H1 (cell line): ENCODE measurements around the gene KCNE3. TPM values are rescaled to one million over a fixed set of nuclear protein-coding genes. Genes with fewer than 3 reads are reported as not detected.

ENCODE experiments used
- CTCF ChIA-PET: fragments of 300-600 bp; sonication (Branson Sonifier 250); formaldehyde crosslinking; loops from one replicate; lab custom pipeline; 2021; ENCODE audit not compliant: partially characterized antibody; lab: Charles Lee
- POLR2A ChIA-PET: fragments of 300-600 bp; sonication (Branson Sonifier 250); formaldehyde crosslinking; loops from one replicate; lab custom pipeline; 2021; ENCODE audit warnings: inconsistent platforms; ENCODE audit not compliant: partially characterized antibody; lab: Charles Lee
- DNase-seq, 2 experiments: peaks; one replicate each; pipeline versions ENCODE4 v3.0.0 to v3.0.0-alpha.2; 2010 to 2022; ENCODE audit warnings: low spot score in 2 of 2, low read depth in 1 of 2, mixed read lengths in 1 of 2
- FAIRE-seq: peaks from 2 replicates; lab custom pipeline; 2011; peaks lifted over from hg19 to GRCh38; lab: Jason Lieb, UNC
- H2AFZ ChIP-seq: 2 replicates; pipeline ENCODE4 v1.8.1; 2012; ENCODE audit warnings: low read length, inconsistent platforms
- H2AK5ac ChIP-seq: 2 replicates; pipeline ENCODE4 v1.6.1; 2013; ENCODE audit warnings: low read depth, low read length
- H2BK120ac ChIP-seq: replicated peaks from 2 replicates; pipeline ENCODE3; 2013; ENCODE audit warnings: low read depth, low read length, inconsistent platforms
- H2BK12ac ChIP-seq: 2 replicates; pipeline ENCODE4 v1.6.1; 2013; ENCODE audit warnings: low read depth, low read length
- H2BK15ac ChIP-seq: 2 replicates; pipeline ENCODE4 v1.6.1; 2013; ENCODE audit warnings: low read length
- H2BK20ac ChIP-seq: 2 replicates; pipeline ENCODE4 v1.6.1; 2013; ENCODE audit warnings: low read length
- H2BK5ac ChIP-seq: 2 replicates; pipeline ENCODE4 v1.6.1; 2013; ENCODE audit warnings: low read depth, low read length
- H3K14ac ChIP-seq: 2 replicates; pipeline ENCODE4 v1.6.1; 2013; ENCODE audit warnings: inconsistent platforms; ENCODE audit not compliant: insufficient read length
- H3K18ac ChIP-seq: 2 replicates; pipeline ENCODE4 v1.6.1; 2013; ENCODE audit warnings: low read length; ENCODE audit errors: extremely low read depth
- H3K23ac ChIP-seq: 2 replicates; pipeline ENCODE4 v1.6.1; 2013; ENCODE audit warnings: inconsistent platforms; ENCODE audit not compliant: insufficient read length
- H3K23me2 ChIP-seq: 2 replicates; pipeline ENCODE4 v1.6.1; 2013; ENCODE audit warnings: low read depth, low read length
- H3K27ac ChIP-seq: 2 replicates; pipeline ENCODE4 v1.6.1; 2011; ENCODE audit warnings: low read depth, low read length, inconsistent platforms
- H3K27me3 ChIP-seq, 4 experiments: replicated peaks in 1 of 4; 1 replicate in 1 of 4; 2 replicates in 3 of 4; pipeline versions ENCODE4 v1.6.1 to v1.8.1; 2011 to 2013; ENCODE audit warnings: low read length in 3 of 4, mild to moderate bottlenecking in 3 of 4, inconsistent platforms in 2 of 4, mixed read lengths in 2 of 4, moderate library complexity in 1 of 4; ENCODE audit not compliant: control insufficient read depth in 3 of 4, insufficient read depth in 3 of 4; ENCODE audit errors: extremely low read depth in 1 of 4
- H3K36me3 ChIP-seq, 4 experiments: 2 replicates each; pipeline versions ENCODE4 v1.6.1 to v1.8.1; 2011 to 2013; ENCODE audit warnings: mild to moderate bottlenecking in 4 of 4, low read length in 3 of 4, moderate library complexity in 2 of 4, control low read depth in 1 of 4, inconsistent platforms in 1 of 4; ENCODE audit not compliant: insufficient read depth in 4 of 4, control insufficient read depth in 2 of 4
- H3K4ac ChIP-seq: replicated peaks from 2 replicates; pipeline ENCODE3; 2013; ENCODE audit warnings: low read length, low read depth, mixed read lengths, inconsistent platforms; ENCODE audit not compliant: insufficient read length
- H3K4me1 ChIP-seq, 4 experiments: replicated peaks in 1 of 4; 1 replicate in 1 of 4; 2 replicates in 3 of 4; pipeline versions ENCODE4 v1.6.1 to v1.8.1; 2011 to 2013; ENCODE audit warnings: low read length in 3 of 4, inconsistent platforms in 2 of 4, mixed read lengths in 1 of 4; ENCODE audit not compliant: insufficient read depth in 4 of 4, control insufficient read depth in 3 of 4
- H3K4me2 ChIP-seq, 2 experiments: 2 replicates each; pipeline versions ENCODE4 v1.6.1 to v1.8.1; 2011 to 2013; ENCODE audit warnings: low read depth in 2 of 2, low read length in 2 of 2, control low read depth in 1 of 2, inconsistent platforms in 1 of 2, mild to moderate bottlenecking in 1 of 2; ENCODE audit not compliant: insufficient read depth in 1 of 2
- H3K4me3 ChIP-seq, 4 experiments: fragments of 200-600, 300-600 bp in 1 of 4; sonication (generic), shearing (Covaris generic), sonication (Bioruptor Twin) in 1 of 4; 2 replicates each; pipeline versions ENCODE4 v1.5.1 to v1.8.1; 2011 to 2016; ENCODE audit warnings: low read length in 4 of 4, low read depth in 3 of 4, control low read depth in 2 of 4, inconsistent platforms in 2 of 4, mild to moderate bottlenecking in 2 of 4, mixed read lengths in 1 of 4, moderate library complexity in 1 of 4; ENCODE audit not compliant: insufficient read depth in 2 of 4; ENCODE audit errors: extremely low read depth in 1 of 4
- H3K56ac ChIP-seq: replicated peaks from 2 replicates; pipeline ENCODE3; 2013; ENCODE audit warnings: low read depth, mild to moderate bottlenecking, mixed read lengths, low read length, inconsistent platforms; ENCODE audit not compliant: insufficient read length
- H3K79me1 ChIP-seq: 2 replicates; pipeline ENCODE4 v1.6.1; 2013; ENCODE audit warnings: low read depth, low read length, control low read depth
- H3K79me2 ChIP-seq, 2 experiments: 2 replicates each; pipeline versions ENCODE4 v1.6.1 to v1.8.1; 2012 to 2013; ENCODE audit warnings: low read length in 2 of 2, mild to moderate bottlenecking in 2 of 2, inconsistent platforms in 1 of 2; ENCODE audit not compliant: insufficient read depth in 2 of 2, control insufficient read depth in 1 of 2
- H3K9ac ChIP-seq, 4 experiments: replicated peaks in 1 of 4; 1 replicate in 1 of 4; 2 replicates in 3 of 4; pipeline versions ENCODE4 v1.6.1 to v1.8.1; 2011 to 2013; ENCODE audit warnings: low read depth in 3 of 4, low read length in 3 of 4, control low read depth in 2 of 4, mild to moderate bottlenecking in 2 of 4, moderate library complexity in 2 of 4, inconsistent platforms in 1 of 4; ENCODE audit errors: extremely low read depth in 1 of 4
- H3K9me3 ChIP-seq, 2 experiments: 2 replicates each; pipeline versions ENCODE4 v1.6.1 to v1.8.1; 2012 to 2013; ENCODE audit warnings: mild to moderate bottlenecking in 2 of 2, moderate library complexity in 2 of 2, control low read depth in 1 of 2, inconsistent platforms in 1 of 2, low read depth in 1 of 2, low read length in 1 of 2, mixed read lengths in 1 of 2; ENCODE audit not compliant: insufficient read depth in 2 of 2
- H4K20me1 ChIP-seq, 2 experiments: replicated peaks in 1 of 2; 2 replicates each; pipeline versions ENCODE3 to v1.8.1; 2011 to 2013; ENCODE audit warnings: inconsistent platforms in 2 of 2, low read length in 2 of 2, mild to moderate bottlenecking in 1 of 2; ENCODE audit not compliant: insufficient read depth in 2 of 2, control insufficient read depth in 1 of 2
- H4K5ac ChIP-seq: 2 replicates; pipeline ENCODE4 v1.6.1; 2013; ENCODE audit warnings: low read length, low read depth, mixed read lengths, inconsistent platforms; ENCODE audit not compliant: insufficient read length
- H4K8ac ChIP-seq: 2 replicates; pipeline ENCODE4 v1.8.0; 2013; ENCODE audit warnings: mild to moderate bottlenecking, moderate library complexity, low read length, inconsistent platforms; ENCODE audit not compliant: insufficient read depth; ENCODE audit errors: extremely low read depth
- H4K91ac ChIP-seq: replicated peaks from 2 replicates; pipeline ENCODE3; 2013; ENCODE audit warnings: low read length, mixed read lengths, inconsistent platforms; ENCODE audit not compliant: insufficient read length
- ASH2L ChIP-seq: fragments of 200-600, 300-600 bp; sonication (generic); IDR thresholded peaks from one replicate; pipeline ENCODE4 v1.7.1; 2017; ENCODE audit warnings: low read length
- ATF3 ChIP-seq: IDR thresholded peaks from 2 replicates; pipeline ENCODE4 v1.6.1; 2011; ENCODE audit warnings: low read depth, mild to moderate bottlenecking, low read length; ENCODE audit not compliant: insufficient read depth
- EGR1 ChIP-seq: IDR thresholded peaks from 2 replicates; pipeline ENCODE4 v1.6.1; 2011; ENCODE audit warnings: low read depth, low read length, borderline replicate concordance
- EZH2 ChIP-seq: fragments of 200-600 bp; sonication (generic); IDR thresholded peaks from 2 replicates; pipeline ENCODE4 v1.7.1; 2012; ENCODE audit warnings: low read depth, mild to moderate bottlenecking, moderate library complexity, low read length, inconsistent platforms; ENCODE audit not compliant: severe bottlenecking
- KDM1A ChIP-seq: fragments of 200-600, 300-600 bp; sonication (generic); IDR thresholded peaks from 2 replicates; pipeline ENCODE4 v1.7.1; 2016; ENCODE audit warnings: mild to moderate bottlenecking, low read length, borderline replicate concordance
- MAFK ChIP-seq: IDR thresholded peaks from 2 replicates; pipeline ENCODE4 v1.6.1; 2012; ENCODE audit warnings: low read depth, mild to moderate bottlenecking, improper control_type of control experiment, low read length
- NRF1 ChIP-seq: IDR thresholded peaks from 2 replicates; pipeline ENCODE4 v1.6.1; 2011; ENCODE audit warnings: mild to moderate bottlenecking, low read depth, low read length, improper control_type of control experiment
- POLR2A ChIP-seq, 2 experiments: IDR thresholded peaks; 1 replicate in 1 of 2; 2 replicates in 1 of 2; pipeline ENCODE4 v1.6.1; 2011; ENCODE audit warnings: low read depth in 2 of 2, low read length in 2 of 2, mild to moderate bottlenecking in 2 of 2; ENCODE audit errors: control extremely low read depth in 1 of 2
- RBBP5 ChIP-seq: IDR thresholded peaks from 2 replicates; pipeline ENCODE4 v1.7.1; 2012; ENCODE audit warnings: low read depth, mild to moderate bottlenecking, inconsistent platforms, low read length, moderate library complexity, borderline replicate concordance
- SIN3A ChIP-seq, 2 experiments: IDR thresholded peaks in 1 of 2; conservative IDR thresholded peaks in 1 of 2; 2 replicates each; pipeline ENCODE4 v1.6.1; 2011 to 2012; ENCODE audit warnings: low read length in 2 of 2, improper control_type of control experiment in 1 of 2, low read depth in 1 of 2, mild to moderate bottlenecking in 1 of 2
- SIRT6 ChIP-seq: IDR thresholded peaks from one replicate; pipeline ENCODE4 v1.7.1; 2012; ENCODE audit warnings: low read length, inconsistent platforms
- SRF ChIP-seq: IDR thresholded peaks from 2 replicates; pipeline ENCODE4 v1.6.1; 2011; ENCODE audit warnings: mild to moderate bottlenecking, low read depth, low read length, moderate library complexity
- TEAD4 ChIP-seq: IDR thresholded peaks from 2 replicates; pipeline ENCODE4 v1.6.1; 2012; ENCODE audit warnings: low read depth, low read length, inconsistent platforms, mixed read lengths
- WGBS, 2 experiments: shearing (Covaris generic) in 1 of 2; methylation state at CpG; one replicate each; pipeline versions ENCODE4 v1.1.6 to v1.1.7; 2013 to 2015; ENCODE audit warnings: low lambda C conversion rate in 2 of 2, mixed read lengths in 2 of 2, inconsistent platforms in 1 of 2, low coverage in 1 of 2, missing lambda C conversion rate in 1 of 2; ENCODE audit not compliant: insufficient replicate concordance in 2 of 2, insufficient coverage in 1 of 2, insufficient read length in 1 of 2; ENCODE audit errors: extremely low coverage in 1 of 2, missing lambda C conversion rate in 1 of 2; 5-methylcytosine and 5-hydroxymethylcytosine counted together
- polyA plus RNA-seq, 7 experiments: library from polyadenylated mRNA; depleted of rRNA in 3 of 7; stranded (reverse) in 5 of 7; unstranded in 2 of 7; fragments of >200 nt in 5 of 7; fragments of 200-250 nt in 2 of 7; gene quantifications; 1 replicate in 5 of 7; 2 replicates in 1 of 7; 4 replicates in 1 of 7; pipeline versions ENCODE4 v1.2.1 to v1.2.3, GENCODE V29; 2011 to 2013; ENCODE audit warnings: missing spikeins in 2 of 7, mixed read lengths in 2 of 7
- total RNA-seq: library from RNA; stranded (reverse); fragmentation: NEBNext Ultra II Directional; extraction: Animal tissue kit (Norgen Biotek cat#: 25700); gene quantifications from 2 replicates; pipeline ENCODE4 v1.2.1, GENCODE V29; 2021
- TF ChIP-seq, protein P1 (sequence below): IDR thresholded peaks from 2 replicates; pipeline ENCODE4 v1.6.1; 2011; ENCODE audit warnings: low read length, improper control_type of control experiment

Gene KCNE3
- total and polyA plus RNA-seq, 2 of the 8 experiments (the other 6 are each of a cell fraction or from before 2014, with no cell fraction given), result 1.9 to 3.5 TPM

DNA sequence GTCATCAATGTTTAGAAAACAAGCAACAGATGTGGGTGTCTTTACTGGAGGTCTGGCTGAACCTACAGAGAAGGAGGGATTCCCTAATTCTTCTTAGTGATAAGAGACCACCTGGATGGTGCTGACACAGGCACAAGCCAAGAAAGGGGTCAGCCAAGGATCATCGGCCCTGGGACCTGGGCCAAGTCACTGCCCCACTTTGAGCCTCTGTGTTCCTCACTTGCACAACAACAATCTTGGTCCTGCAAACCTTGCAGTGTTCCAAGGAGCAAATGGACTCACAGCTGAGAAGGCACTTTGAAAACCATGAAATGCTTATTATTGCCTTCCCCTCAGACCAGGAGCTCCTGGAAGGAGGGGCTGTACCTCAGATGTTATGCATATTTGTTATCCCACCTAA is 7.0 kb upstream of the KCNE3 start:
- Histone ChIP-seq H3K9ac (no peak overlapping the region), H2AFZ (no peak overlapping the region), H2AK5ac (no peak overlapping the region), H3K23ac (no peak overlapping the region), H2BK12ac (no peak overlapping the region), H2BK5ac (no peak overlapping the region), H3K4me1 (no peaks in the 10 kb centered on the region), H4K8ac (no peak overlapping the region), H4K5ac (no peak overlapping the region), H3K36me3 (no peaks in the 10 kb centered on the region), H3K4me2 (no peak overlapping the region), H3K79me2 (no peaks in the 10 kb centered on the region), H3K9me3 (no peaks in the 10 kb centered on the region), H4K20me1 (no peaks in the 10 kb centered on the region), H4K91ac (no peak overlapping the region), H3K79me1 (no peaks in the 10 kb centered on the region), H3K14ac (no peak overlapping the region), H2BK120ac (no peak overlapping the region), H3K4me3 (no peak overlapping the region), H3K23me2 (no peaks in the 10 kb centered on the region), H3K56ac (no peak overlapping the region), H3K18ac (no peak overlapping the region), H2BK15ac (no peak overlapping the region), H3K4ac (no peak overlapping the region), H2BK20ac (no peak overlapping the region), H3K27me3 (no peaks in the 10 kb centered on the region), H3K27ac (no peak overlapping the region)
- FAIRE-seq, result no peak
- ChIA-PET POLR2A (no interaction called here), CTCF (interaction anchor here (0.6 to 1.1 kb wide), 5 partner anchors 22 to 253 kb away, joined by 3 to 4 read pairs (median 3); no protein-coding TSS in a partner anchor)
- TF ChIP-seq, protein P1, sequence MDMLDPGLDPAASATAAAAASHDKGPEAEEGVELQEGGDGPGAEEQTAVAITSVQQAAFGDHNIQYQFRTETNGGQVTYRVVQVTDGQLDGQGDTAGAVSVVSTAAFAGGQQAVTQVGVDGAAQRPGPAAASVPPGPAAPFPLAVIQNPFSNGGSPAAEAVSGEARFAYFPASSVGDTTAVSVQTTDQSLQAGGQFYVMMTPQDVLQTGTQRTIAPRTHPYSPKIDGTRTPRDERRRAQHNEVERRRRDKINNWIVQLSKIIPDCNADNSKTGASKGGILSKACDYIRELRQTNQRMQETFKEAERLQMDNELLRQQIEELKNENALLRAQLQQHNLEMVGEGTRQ, result no peak
- TF ChIP-seq MAFK (no peak), SIN3A (conservative IDR thresholded peaks at IDR 0.05 in 1 of 2, IDR thresholded peaks at IDR 0.05 in 1 of 2; ENCODE audit: low read depth in 1 of 2, low read length in 2 of 2) (no peak), NRF1 (no peak), TEAD4 (no peak), EZH2 (no peak), SIRT6 (no peak), RBBP5 (no peak), SRF (no peak), KDM1A (no peak), EGR1 (no peak), POLR2A (IDR thresholded peaks at IDR 0.05; ENCODE audit: control extremely low read depth in 1 of 2, low read depth in 2 of 2, low read length in 2 of 2) (no peak), ASH2L (no peak), ATF3 (no peak)
- DNase-seq, result no peak
- 80% methylated on average over 1 of the region's 1 CpG; no CpG with 5 or more reads in 1 of the 2 experiments for WGBS, 2 experiments
